Fibroblast of villous mesenchyme (primary cell): Measurements from ENCODE around the gene CLDN16. TPM values are rescaled to one million over a fixed set of nuclear protein-coding genes. Genes with fewer than 3 reads are reported as not detected.

Source experiments
- DNase-seq: peaks from one replicate; pipeline ENCODE4 v3.0.0-alpha.2; 2010; ENCODE audit warnings: low read depth
- H3K4me3 ChIP-seq: 2 replicates; pipeline ENCODE4 v1.5.1; 2011; ENCODE audit warnings: low read depth, mild to moderate bottlenecking, low read length
- CTCF ChIP-seq: IDR thresholded peaks from 2 replicates; pipeline ENCODE4 v1.5.1; 2012; ENCODE audit warnings: low read depth, mild to moderate bottlenecking, low read length; ENCODE audit not compliant: insufficient read depth
- total RNA-seq: library from RNA; depleted of rRNA; stranded (reverse); fragments of >200 nt; gene quantifications from 2 replicates; pipeline ENCODE4 v1.2.3, GENCODE V29; 2012

The CLDN16 gene
- total RNA-seq, 1 donor = 0.43 TPM

DNA sequence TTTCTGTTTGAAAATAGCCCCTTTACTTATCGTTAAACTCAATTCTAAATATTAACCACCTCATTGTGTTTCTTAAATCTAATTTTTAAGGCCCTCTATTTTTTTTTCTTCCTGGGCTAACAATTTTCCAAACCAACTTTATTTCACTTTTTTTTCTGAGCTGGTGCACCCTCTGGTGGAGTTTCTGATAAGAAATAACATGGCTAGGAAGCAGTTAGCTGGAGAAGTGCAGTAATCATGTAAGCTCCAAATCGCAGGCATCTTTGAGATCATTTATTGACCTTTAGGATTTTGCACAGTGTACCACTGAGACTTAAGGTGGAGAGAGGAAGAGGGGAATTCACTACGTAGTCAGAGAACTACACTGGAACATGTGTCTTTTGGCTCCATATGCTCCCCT lies 55.3 kb downstream of the CLDN16 start:
- peak; percentile 46 for TF ChIP-seq CTCF
- no peak overlapping the region for H3K4me3 ChIP-seq
- peak; percentile 36 for DNase-seq

GRCh38 chr3:190444006-190444405 lies 56.0 kb downstream of the CLDN16 start:
- DNase-seq = no peak
- TF ChIP-seq CTCF = no peak
- no peak overlapping the region for H3K4me3 ChIP-seq

DNA sequence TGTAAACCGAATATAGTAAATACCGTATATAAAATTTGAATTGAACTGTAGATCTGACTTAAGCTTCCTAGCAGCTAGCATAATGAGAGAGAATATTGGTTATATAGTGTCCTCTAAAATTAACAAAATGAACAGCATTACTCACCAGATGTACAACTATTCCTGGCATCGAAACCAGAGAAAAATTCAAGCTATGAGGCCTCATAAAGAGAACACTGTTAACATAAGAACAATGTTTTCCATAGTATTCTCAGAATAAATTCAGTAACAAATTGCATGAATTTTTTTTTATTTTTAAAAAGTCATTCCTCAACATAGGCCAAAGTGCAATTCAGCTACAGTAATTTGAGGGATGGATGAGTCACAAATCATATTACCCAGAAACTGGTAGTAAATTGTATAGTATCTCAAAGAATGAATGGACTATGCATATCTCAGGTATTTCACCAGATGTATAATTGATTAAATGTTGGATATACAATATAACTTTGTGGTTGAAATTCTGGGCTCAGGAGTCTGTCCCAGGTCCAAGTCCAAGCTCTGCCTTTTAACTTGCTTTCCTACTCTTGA lies 56.7 kb downstream of the CLDN16 start:
- no peak overlapping the region for H3K4me3 ChIP-seq
- TF ChIP-seq CTCF = no peak
- DNase-seq = no peak

- TF ChIP-seq CTCF = no peak
- DNase-seq = peak; percentile 13
- H3K4me3 ChIP-seq = no peak overlapping the region
These were observed 58.8 kb downstream of the CLDN16 start for GRCh38 chr3:190446573-190447279.

DNA sequence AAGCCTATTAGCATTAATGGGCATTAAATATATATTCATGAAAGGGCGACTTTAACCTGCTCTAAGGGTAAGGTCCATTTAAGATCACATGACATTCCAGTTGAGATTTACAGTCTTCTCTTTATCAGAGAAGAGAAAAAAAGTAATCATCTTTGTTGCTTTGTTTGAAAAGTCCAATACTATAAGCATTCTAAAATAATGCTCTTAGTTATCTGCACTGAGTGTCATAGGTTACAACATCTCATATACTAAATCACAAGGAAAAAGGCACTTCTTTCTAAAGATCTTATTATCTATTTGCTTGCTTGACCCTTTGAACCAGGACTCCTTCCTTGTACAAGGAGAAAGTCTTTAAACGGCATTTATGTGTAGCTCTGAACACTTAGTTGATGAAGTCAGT lies 60.3 kb downstream of the CLDN16 start:
- no peak for TF ChIP-seq CTCF
- no peak for DNase-seq
- H3K4me3 ChIP-seq = no peak overlapping the region

DNA sequence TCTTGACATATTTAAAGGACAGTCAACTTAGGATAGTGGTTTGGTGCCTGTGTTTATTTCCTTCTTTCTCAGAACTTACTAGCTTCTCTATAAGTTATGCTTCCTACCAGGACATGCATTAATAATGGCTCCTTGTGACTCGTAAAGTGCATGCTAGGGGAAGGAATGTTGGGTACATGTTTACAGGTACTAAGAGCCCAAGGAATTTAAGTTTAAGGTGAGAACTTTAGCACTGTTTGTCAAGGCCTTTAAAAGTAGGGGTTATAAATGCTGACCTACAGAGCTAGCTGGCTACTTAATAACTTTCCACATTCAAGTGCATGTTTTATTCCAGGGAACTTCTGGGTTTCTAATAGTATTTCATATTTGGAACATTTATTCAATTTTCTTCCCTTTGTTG lies 61.8 kb downstream of the CLDN16 start, which contains the start of gene TMEM207:
Gene TMEM207, minus strand, starts transcription at position 101 of the 400 bp plus-strand sequence. Its CDS starts 92 bp downstream, at position 9.
- no peak for TF ChIP-seq CTCF
- no peak for DNase-seq
- H3K4me3 ChIP-seq = no peak within 1 kb of the TSS
